SK-N-MC (cell line): ENCODE results near the gene LCN1.

Experiments used
- DNase-seq: peaks from one replicate; pipeline ENCODE4 v3.0.0-alpha.2; 2011; ENCODE audit warnings: low read depth, low spot score
- H3K27ac ChIP-seq: fragments of 200-600 bp; sonication (generic); 2 replicates; pipeline ENCODE4 v1.5.1; 2016; ENCODE audit warnings: mixed run types
- H3K36me3 ChIP-seq: fragments of 200-600 bp; sonication (generic); 2 replicates; pipeline ENCODE4 v1.6.1; 2017; ENCODE audit warnings: antibody characterized with exemption, low read length, mixed read lengths; ENCODE audit not compliant: insufficient read depth
- H3K4me3 ChIP-seq: fragments of 200-600 bp; sonication (generic); 2 replicates; pipeline ENCODE4 v1.5.1; 2016
- H3K9ac ChIP-seq: fragments of 200-600 bp; sonication (generic); 2 replicates; pipeline ENCODE4 v1.8.0; 2017; ENCODE audit warnings: mixed run types, mixed read lengths; ENCODE audit not compliant: insufficient read length
- H3K9me3 ChIP-seq: fragments of 200-600 bp; sonication (generic); 2 replicates; pipeline ENCODE4 v1.6.1; 2017; ENCODE audit warnings: low read depth, mild to moderate bottlenecking, antibody characterized with exemption, low read length, moderate library complexity, mixed read lengths
- EZH2 ChIP-seq: fragments of 200-600 bp; sonication (generic); IDR thresholded peaks from one replicate; pipeline ENCODE4 v1.6.1; 2017; ENCODE audit warnings: antibody characterized with exemption
- FOXP2 ChIP-seq: optimal IDR thresholded peaks from 2 replicates; pipeline ENCODE3; 2011; ENCODE audit warnings: mild to moderate bottlenecking, moderate library complexity; ENCODE audit not compliant: insufficient read depth; ENCODE audit errors: extremely low read length, control extremely low read depth
- POLR2AphosphoS5 ChIP-seq: IDR thresholded peaks from 2 replicates; pipeline ENCODE4 v1.6.1; 2012; ENCODE audit warnings: mild to moderate bottlenecking, low read depth, low read length, borderline replicate concordance

LCN1 gene

GRCh38 chr9:135479469-135480052, 41.7 kb upstream of the LCN1 start, which contains the start of gene PPP1R26:
Gene PPP1R26 (plus strand): TSS chr9:135479782. CDS start chr9:135484511, 4,729 bp downstream.
- H3K9ac ChIP-seq = peak within 1 kb of the TSS; percentile 76
- 0 out of 2 replicates have a peak within 1 kb of the TSS, but pooled peaks have one; percentile 44 for H3K27ac ChIP-seq
- H3K4me3 ChIP-seq = peak within 1 kb of the TSS; percentile 94
- H3K9me3 ChIP-seq = no peaks in the 10 kb centered on the region
- TF ChIP-seq FOXP2 = no peak
- TF ChIP-seq POLR2AphosphoS5 = no peak
- no peak for TF ChIP-seq EZH2
- no peak for DNase-seq
- peaks cover 5% of the 10 kb centered on the region; the same call in 1 of the 2 replicates for H3K36me3 ChIP-seq

DNA sequence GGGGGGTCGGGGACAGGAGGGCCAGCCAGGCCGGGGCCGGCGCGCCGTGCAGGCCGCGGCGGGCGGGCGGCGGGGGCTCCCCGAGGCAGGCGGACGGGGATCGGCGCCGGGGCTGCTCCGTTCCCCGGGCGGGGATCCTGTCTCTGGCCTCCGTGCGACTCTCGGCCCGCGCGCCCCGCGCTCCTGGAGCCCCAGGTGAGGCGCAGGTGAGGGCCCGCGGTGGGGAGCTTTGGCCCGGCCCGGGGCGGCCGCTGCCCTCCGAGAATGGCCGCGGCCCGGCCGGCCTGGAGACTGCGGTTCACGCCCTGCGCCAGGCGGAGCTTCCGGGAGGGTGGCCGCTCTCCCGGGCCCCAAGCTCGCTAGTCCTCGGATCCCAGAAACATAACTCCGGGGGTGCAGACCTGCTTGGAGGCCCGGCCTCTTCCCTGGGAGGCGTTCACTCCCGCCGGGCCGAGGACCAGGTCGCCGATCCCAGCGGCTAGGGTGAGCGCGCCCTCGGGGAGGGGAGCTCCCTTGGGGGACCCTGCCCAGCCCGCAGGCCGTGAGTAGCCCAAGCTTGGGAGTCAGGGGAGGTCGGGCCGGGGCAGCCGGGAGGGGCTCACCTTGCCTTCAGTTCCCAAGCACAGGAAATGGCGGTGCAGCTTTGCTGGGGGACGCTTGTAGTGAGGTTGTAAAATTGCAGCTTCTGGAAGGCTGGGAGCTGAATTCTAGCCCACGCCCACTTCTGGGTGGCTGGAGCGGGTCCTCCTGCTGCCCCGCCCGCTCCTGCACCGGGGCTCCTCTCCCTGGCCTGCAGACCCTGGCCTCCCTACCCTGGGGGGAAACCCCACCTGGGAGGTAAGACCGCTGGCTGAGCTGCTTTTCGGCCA, 40.9 kb upstream of the LCN1 start:
- Histone ChIP-seq H3K9ac (peak overlapping the region; percentile 76), H3K4me3 (peak overlapping the region; percentile 94), H3K36me3 (peaks cover 9% of the 10 kb centered on the region; the same call in 1 of the 2 replicates), H3K9me3 (no peaks in the 10 kb centered on the region), H3K27ac (no peak overlapping the region)
- TF ChIP-seq POLR2AphosphoS5 (peak; percentile 47; the same call in 1 of the 2 replicates), FOXP2 (no peak)
- no peak for DNase-seq

DNA sequence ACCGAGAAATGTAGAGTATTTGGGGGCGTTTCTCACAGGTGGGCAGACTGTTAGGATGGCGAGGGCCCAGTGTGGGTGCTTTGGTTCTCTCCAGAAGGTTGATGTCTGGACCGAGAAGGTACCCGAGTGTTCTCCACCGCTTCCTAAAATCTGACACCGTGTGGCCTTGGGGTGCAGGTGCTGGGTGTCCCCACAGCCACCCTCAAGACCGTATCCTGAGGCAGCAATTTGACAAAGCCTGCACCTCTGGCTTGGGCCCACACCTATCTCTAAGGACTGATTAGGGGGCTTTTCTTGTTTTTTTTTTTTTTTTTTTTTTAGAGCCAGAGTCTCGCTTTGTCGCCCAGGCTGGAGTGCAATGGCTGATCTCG, 40.3 kb upstream of the LCN1 start:
- Histone ChIP-seq H3K9me3 (no peaks in the 10 kb centered on the region), H3K27ac (no peak overlapping the region), H3K36me3 (peaks cover 9% of the 10 kb centered on the region; the same call in 1 of the 2 replicates), H3K4me3 (peak overlapping the region; percentile 94), H3K9ac (peak overlapping the region; percentile 76)
- no peak for DNase-seq
- TF ChIP-seq FOXP2 (no peak), POLR2AphosphoS5 (no peak), EZH2 (no peak)

- H3K36me3 ChIP-seq = peaks cover 12% of the 10 kb centered on the region; the same call in 1 of the 2 replicates
- H3K9ac ChIP-seq = no peak overlapping the region
- TF ChIP-seq EZH2 (no peak), FOXP2 (no peak), POLR2AphosphoS5 (no peak)
- no peaks in the 10 kb centered on the region for H3K9me3 ChIP-seq
- no peak for DNase-seq
- H3K4me3 ChIP-seq = no peak overlapping the region
- H3K27ac ChIP-seq = no peak overlapping the region
Observed at GRCh38 chr9:135482015-135482754, 39.1 kb upstream of the LCN1 start.

GRCh38 chr9:135484460-135485277, 36.6 kb upstream of the LCN1 start:
- DNase-seq = no peak
- Histone ChIP-seq H3K9me3 (no peaks in the 10 kb centered on the region), H3K4me3 (no peak overlapping the region), H3K36me3 (peaks cover 12% of the 10 kb centered on the region; the same call in 1 of the 2 replicates), H3K27ac (no peak overlapping the region), H3K9ac (no peak overlapping the region)
- TF ChIP-seq FOXP2 (no peak), POLR2AphosphoS5 (no peak), EZH2 (no peak)

DNA sequence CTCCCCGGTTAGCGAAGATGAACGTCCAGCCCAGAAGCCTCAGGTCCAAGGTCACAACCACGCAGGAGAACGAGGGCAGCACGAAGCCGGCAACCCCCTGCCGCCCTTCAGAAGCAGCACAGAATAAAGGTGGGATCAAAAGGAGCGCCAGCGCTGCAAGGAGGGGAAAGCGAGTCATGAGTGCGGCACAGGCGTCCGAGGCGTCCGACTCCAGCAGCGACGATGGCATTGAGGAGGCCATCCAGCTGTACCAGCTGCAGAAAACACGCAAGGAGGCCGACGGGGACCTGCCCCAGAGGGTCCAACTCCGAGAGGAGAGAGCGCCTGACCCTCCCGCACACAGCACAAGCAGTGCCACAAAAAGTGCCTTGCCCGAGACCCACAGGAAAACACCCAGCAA, 35.9 kb upstream of the LCN1 start:
- DNase-seq = no peak
- Histone ChIP-seq H3K4me3 (no peak overlapping the region), H3K9me3 (no peaks in the 10 kb centered on the region), H3K9ac (no peak overlapping the region), H3K27ac (no peak overlapping the region), H3K36me3 (peaks cover 12% of the 10 kb centered on the region; the same call in 1 of the 2 replicates)
- TF ChIP-seq FOXP2 (no peak), POLR2AphosphoS5 (no peak), EZH2 (no peak)

DNA sequence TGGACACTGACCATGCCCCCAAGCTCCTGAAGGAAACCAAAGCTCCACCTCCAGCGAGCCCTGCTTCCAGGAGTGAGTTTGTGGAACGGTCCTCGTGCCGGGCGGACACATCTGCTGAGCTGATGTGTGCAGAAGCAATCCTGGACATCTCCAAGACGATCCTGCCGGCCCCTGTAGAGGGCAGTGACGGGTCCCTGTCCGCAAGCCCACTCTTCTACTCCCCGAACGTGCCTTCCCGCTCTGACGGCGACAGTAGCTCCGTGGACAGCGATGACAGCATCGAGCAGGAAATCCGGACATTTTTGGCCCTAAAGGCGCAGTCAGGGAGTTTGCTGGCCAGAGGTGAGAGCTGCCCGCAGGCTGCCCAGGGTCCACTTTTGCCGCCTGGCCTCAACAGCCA, 35.4 kb upstream of the LCN1 start:
- TF ChIP-seq POLR2AphosphoS5 (no peak), FOXP2 (no peak), EZH2 (no peak)
- Histone ChIP-seq H3K27ac (no peak overlapping the region), H3K36me3 (peaks cover 12% of the 10 kb centered on the region; the same call in 1 of the 2 replicates), H3K9me3 (no peaks in the 10 kb centered on the region), H3K4me3 (no peak overlapping the region), H3K9ac (no peak overlapping the region)
- DNase-seq = no peak
